GM19035 (cell line): ENCODE results near the gene NXPH3.

Experiments used
- ATAC-seq: cut with Tn5 transposase; IDR thresholded peaks from one replicate; pipeline ENCODE4 v1.9.1; 2021; ENCODE audit not compliant: unreplicated experiment

Gene NXPH3

GRCh38 chr17:49590874-49591273, 15.2 kb downstream of the NXPH3 start:
- no peak for ATAC-seq

GRCh38 chr17:49592263-49592662, 16.6 kb downstream of the NXPH3 start:
- no peak for ATAC-seq

- ATAC-seq, result no peak
Observed at GRCh38 chr17:49595328-49595727, 19.7 kb downstream of the NXPH3 start.

GRCh38 chr17:49595980-49596379, 20.3 kb downstream of the NXPH3 start:
- no peak for ATAC-seq

GRCh38 chr17:49596613-49597244, 21.1 kb downstream of the NXPH3 start:
- no peak for ATAC-seq

GRCh38 chr17:49597436-49597835, 21.8 kb downstream of the NXPH3 start:
- ATAC-seq, result no peak

GRCh38 chr17:49597928-49598655, 22.4 kb downstream of the NXPH3 start:
- ATAC-seq, result no peak

- ATAC-seq, result no peak
Observed at GRCh38 chr17:49598918-49599317, 23.2 kb downstream of the NXPH3 start.

GRCh38 chr17:49600949-49601348, 25.3 kb downstream of the NXPH3 start:
- ATAC-seq, result no peak

- ATAC-seq, result no peak
Observed at GRCh38 chr17:49602783-49603182, 27.1 kb downstream of the NXPH3 start.

GRCh38 chr17:49603238-49603637, 27.6 kb downstream of the NXPH3 start:
- no peak for ATAC-seq

GRCh38 chr17:49603720-49604119, 28.0 kb downstream of the NXPH3 start:
- no peak for ATAC-seq

- ATAC-seq, result no peak
Observed at GRCh38 chr17:49604314-49604869, 28.7 kb downstream of the NXPH3 start.

- ATAC-seq, result no peak
Observed at GRCh38 chr17:49610883-49611584, 35.4 kb downstream of the NXPH3 start.

GRCh38 chr17:49612726-49613125, 37.1 kb downstream of the NXPH3 start:
- ATAC-seq, result no peak

GRCh38 chr17:49613182-49613800, 37.6 kb downstream of the NXPH3 start:
- ATAC-seq, result no peak

GRCh38 chr17:49616086-49616485, 40.4 kb downstream of the NXPH3 start:
- ATAC-seq, result no peak

- no peak for ATAC-seq
Observed at GRCh38 chr17:49616601-49617131, 41.0 kb downstream of the NXPH3 start.

- no peak for ATAC-seq
Observed at GRCh38 chr17:49618028-49618611, 42.4 kb downstream of the NXPH3 start.

- no peak for ATAC-seq
Observed at GRCh38 chr17:49621420-49621819, 45.7 kb downstream of the NXPH3 start.
